ENCODE results near the gene KCP.

The KCP gene

DNA sequence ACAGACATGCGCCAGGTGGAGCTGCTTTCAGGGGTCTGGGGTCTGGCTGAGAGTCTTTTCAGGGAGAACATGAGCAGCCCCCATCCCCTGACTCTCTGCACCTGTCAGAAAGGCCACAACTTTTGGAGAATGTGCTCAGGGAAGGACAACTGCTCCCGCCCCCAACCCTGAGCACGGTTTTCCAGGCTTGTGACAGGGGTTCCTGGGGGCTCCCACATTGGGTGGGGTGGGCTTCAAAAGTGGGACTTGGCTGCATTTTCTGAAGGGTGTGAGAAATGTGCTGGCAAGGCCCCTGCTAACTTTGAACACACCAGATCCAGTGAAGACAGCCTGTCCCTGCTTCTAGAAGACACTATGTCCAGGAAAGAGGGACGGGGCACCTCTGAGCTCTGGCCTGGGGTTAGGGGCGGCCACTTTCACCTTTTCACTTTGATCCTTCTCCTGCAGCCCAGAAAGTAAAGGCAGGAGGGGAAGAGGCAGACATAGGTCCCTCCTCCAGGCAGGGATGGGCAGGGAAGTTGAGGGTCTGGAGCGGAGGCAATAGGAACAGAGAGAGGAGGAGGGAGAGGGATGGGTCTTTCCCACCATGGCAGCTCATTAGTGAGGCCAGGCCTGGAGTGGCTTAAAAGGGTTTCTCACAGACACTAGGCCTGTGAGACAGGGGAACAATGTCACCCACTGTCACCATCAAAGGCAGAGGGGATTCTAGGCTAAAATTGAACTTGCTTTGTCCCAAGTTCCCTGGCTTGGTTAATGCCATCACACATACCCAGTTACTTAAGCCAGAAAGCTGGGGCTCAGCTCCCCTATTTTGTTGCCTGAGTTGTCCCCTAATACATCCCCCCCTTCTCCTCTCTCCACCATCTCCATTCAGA, 1.5 kb downstream of the KCP start:
- no peak for DNase-seq (ENCODE audit: low read depth in 1 of 2, low spot score in 1 of 2)

GRCh38 chr7:128906766-128907559, 3.5 kb downstream of the KCP start:
- no peak for DNase-seq (ENCODE audit: low read depth in 1 of 2, low spot score in 1 of 2)

- DNase-seq (ENCODE audit: low read depth in 1 of 2, low spot score in 1 of 2) = no peak
Observed at GRCh38 chr7:128906001-128906765, 4.3 kb downstream of the KCP start.

GRCh38 chr7:128904381-128905197, 5.9 kb downstream of the KCP start:
- no peak for DNase-seq (ENCODE audit: low read depth in 1 of 2, low spot score in 1 of 2)

GRCh38 chr7:128903621-128904361, 6.7 kb downstream of the KCP start:
- no peak for DNase-seq (ENCODE audit: low read depth in 1 of 2, low spot score in 1 of 2)

- DNase-seq (ENCODE audit: low read depth in 1 of 2, low spot score in 1 of 2) = no peak
Observed at GRCh38 chr7:128902761-128903585, 7.5 kb downstream of the KCP start.

DNA sequence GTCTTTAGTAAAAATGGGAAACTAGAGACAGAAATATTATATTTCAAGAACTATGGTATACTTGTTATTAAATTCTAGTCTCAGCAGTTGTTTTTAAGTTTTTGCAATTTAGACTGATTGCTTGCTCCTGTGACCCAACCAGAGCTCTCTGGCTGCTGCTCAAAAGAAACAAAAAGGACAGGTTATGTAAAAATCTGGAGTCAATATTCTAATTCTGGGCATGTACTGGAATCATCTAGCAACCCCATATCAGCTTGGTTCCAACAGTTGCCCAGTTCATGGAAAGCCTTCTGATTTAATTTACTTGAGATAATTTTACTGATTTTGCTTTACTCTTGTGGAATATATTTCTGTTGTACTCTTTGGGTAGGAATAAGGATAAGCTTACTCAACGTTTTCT, 10.3 kb downstream of the KCP start:
- DNase-seq (ENCODE audit: low read depth in 1 of 2, low spot score in 1 of 2) = no peak

- no peak for DNase-seq (ENCODE audit: low read depth in 1 of 2, low spot score in 1 of 2)
Observed at GRCh38 chr7:128899392-128899791, 11.1 kb downstream of the KCP start.

DNA sequence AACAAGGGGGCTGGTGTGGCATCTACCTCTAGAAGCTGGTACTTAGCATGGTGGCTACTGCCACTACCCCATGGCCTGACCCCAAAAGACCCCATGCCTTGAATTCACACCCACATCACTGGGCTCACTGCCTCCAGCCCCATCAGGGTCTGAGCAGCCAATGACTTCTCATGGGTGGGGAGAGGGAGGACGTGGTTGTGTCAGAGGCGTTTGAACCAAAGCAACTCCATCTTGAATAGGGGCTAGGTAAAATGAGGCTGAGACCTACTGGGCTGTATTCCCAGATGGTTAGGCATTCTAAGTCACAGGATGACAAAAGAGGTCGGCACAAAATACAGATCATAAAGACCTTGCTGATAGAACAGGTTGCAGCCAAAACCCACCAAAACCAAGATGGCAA, 15.2 kb downstream of the KCP start:
- no peak for DNase-seq (ENCODE audit: low read depth in 1 of 2, low spot score in 1 of 2)

DNA sequence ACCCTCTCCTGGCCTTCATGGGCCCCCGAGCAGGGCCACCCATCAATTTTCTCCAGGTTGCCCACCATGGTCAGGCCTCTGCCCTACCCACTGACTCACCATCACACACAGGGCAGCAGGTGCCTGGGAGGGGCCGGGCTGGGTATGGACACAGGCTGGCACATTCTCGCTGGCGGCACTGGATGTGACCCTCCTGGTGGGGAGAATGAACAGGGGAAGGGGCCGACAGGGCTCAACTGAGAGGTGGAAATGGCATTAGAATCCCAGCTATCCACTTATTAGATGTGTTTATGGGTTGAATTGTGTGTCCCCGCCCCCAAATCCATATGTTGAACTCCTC, 16.4 kb downstream of the KCP start:
- DNase-seq (ENCODE audit: low read depth in 1 of 2, low spot score in 1 of 2) = no peak

DNA sequence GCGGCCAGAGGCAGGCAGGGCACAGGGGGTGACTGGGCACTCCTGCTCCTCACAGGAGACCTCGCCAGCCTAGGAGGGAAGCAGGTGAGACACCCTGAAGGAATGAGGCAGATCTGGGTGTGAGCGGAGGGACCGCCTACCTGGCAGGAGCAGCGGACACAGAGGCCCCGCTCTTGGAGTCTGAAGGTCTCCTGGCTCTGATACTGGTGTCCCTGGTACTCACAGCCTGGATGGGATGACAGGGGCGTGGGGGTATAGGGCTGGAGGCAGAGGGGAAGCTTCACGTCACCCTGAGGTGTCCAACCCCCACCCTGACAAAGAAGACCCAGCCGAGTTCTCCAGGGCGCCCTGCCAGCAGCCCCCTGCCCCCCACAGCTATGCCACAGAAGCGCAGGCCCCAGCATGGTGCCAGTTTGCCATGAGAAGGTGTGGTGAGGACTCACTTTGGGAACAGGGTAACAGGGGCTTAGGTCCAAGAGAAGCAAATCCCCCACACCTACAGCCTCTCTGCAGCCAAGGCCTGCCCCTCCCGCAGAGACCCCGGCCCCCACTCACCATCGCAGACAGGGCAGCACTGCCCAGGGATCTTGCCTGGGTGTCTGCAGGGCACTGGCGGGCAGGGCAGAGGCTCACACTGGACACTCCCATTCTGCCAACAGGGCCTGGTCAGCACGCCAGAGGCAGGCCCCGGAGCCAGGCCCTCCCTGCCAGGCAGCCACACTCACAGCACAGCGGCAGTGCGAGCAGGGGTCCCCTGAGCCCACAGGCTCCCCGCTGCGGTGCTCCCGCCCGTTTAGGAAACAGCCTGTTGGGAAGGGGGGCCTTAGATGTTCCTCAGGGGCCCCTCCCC, 17.0 kb downstream of the KCP start:
- no peak for DNase-seq (ENCODE audit: low read depth in 1 of 2, low spot score in 1 of 2)

- DNase-seq (ENCODE audit: low read depth in 1 of 2, low spot score in 1 of 2) = no peak
Observed at GRCh38 chr7:128892521-128893250, 17.8 kb downstream of the KCP start.

DNA sequence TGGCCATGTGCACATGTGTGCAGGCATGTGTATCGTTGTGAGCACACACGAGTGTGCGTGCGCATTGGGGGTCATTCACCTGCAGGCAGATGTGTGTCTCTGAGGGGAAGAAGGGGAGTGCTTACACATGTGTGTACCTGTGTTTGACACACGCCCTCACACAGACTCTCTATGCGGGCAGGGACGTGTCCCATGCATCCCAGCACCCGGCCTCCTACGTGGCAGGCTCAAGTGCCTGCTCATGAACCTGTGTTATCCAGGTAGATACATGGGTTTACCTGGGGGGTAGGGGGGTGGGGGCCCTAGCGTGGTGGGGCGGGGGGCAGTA, 18.6 kb downstream of the KCP start:
- no peak for DNase-seq (ENCODE audit: low read depth in 1 of 2, low spot score in 1 of 2)

DNA sequence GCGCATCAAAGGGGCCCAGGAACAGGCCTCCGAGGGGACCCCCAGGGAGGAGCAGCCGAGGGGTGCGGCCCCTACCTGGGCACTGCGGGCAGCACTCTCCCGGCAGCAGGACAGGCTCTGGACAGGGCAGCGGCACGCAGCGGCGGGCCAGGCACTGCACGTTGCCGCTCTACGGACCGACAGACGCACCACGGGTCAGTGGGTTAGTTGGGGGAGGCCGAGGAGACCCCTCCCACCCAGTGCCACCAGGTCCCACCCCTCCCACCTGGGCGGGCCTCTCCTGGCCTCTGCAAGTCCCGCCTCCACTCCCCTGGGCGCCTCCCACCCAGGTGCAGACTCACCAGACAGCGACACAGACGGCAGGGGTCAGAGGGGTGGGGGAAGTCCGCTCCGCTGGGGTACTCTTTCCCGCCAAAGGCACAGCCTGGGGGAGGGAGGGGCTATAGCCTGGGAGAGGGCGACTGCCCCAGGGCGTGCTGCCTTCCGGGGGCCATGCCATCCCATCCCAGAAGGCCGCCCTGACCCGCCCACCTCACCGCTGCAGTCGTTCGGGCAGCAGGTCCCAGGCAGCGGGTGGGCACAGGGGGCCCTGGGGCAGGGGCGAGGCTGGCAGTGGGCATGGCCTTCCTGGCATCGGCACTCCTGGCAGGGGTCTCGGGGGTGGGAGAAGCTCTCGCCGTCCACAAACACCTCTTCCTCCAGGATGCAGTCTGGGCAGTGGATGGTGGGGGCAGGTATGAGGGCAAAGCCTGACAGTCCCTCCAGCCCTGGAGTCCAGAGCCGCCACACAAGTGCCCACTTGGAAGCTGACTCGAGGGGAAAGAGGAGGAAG, 19.2 kb downstream of the KCP start:
- DNase-seq (ENCODE audit: low read depth in 1 of 2, low spot score in 1 of 2) = no peak

GRCh38 chr7:128890306-128891109, 20.0 kb downstream of the KCP start:
- no peak for DNase-seq (ENCODE audit: low read depth in 1 of 2, low spot score in 1 of 2)

GRCh38 chr7:128889121-128889520, 21.4 kb downstream of the KCP start:
- DNase-seq (ENCODE audit: low read depth in 1 of 2, low spot score in 1 of 2) = no peak

Data from activated T-helper 1 cell treated with anti-CD3 and anti-CD28 coated beads, Interleukin-2, amount 50 U/mL, for 16 hours (primary cell).